ENCODE data around the gene F12.
"Not testable (repeated sequence)": the region's sequence is repeated elsewhere in the genome, so short reads cannot be mapped to it uniquely, and the experiment has no call there.

The F12 gene

DNA sequence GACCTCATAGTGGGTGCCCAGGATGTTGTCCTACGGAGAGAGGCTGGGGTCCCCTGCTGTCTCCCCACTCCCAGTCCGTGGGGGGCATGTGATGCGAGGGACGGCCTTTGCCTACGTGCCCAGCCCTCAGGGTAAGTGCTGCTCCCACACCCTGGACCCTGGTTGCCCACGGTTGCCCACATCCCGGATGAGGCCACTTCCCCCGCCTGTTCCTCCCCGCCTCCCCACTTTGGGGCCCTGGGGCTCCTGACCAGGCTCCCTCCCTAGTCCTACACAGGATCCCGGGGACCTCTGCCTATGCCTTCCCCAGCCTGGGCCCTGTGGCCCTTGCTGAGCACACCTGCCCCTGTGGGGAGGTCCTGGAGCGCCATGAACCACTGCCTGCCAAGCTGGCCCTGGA is 23.6 kb downstream of the F12 start:
- DNase-seq: no peak

DNA sequence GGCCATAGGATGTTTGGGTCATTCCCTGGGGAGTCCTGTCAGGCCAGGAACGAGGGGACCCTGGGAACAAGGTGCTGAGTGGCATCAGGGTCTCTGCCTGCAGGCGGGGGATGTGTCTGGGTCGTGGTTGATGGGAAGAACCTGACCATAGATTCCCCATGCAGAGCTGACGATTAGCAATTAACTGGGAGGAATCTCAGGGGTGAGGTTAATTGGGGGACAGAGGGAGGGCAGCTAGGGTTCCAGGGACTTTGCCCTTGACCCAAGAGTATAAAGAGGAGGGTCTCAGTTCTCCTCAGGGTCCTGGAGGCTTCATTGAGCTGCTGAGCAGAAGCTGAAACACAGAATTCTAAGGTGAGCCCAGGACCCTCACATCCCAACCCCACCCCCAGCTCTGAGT is 25.2 kb downstream of the F12 start, which contains the start of gene SLC34A1:
Gene SLC34A1 (plus strand): TSS at position 301 of the 400 bp plus-strand sequence. CDS start 1,308 bp downstream, outside the sequence.
- DNase-seq: no peak

DNA sequence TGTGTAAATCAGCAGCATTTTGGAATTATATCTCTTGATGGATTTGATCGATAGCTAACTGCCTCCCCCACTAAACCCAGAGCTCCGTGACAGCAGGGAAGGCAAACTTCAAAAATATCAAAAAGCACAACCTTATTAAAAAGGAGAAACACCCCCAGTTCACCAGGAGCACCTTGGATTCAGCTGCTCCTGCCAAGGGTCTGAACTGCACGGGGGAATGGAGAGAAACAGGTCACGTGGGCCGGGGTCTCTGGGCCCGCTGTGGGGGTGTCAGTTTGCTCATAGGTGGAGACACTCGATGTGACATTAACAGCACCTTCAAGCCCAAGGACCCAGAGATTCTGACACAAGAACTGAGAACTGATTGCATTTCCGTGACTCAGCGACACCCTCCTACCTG is 26.2 kb downstream of the F12 start:
- DNase-seq: no peak

DNA sequence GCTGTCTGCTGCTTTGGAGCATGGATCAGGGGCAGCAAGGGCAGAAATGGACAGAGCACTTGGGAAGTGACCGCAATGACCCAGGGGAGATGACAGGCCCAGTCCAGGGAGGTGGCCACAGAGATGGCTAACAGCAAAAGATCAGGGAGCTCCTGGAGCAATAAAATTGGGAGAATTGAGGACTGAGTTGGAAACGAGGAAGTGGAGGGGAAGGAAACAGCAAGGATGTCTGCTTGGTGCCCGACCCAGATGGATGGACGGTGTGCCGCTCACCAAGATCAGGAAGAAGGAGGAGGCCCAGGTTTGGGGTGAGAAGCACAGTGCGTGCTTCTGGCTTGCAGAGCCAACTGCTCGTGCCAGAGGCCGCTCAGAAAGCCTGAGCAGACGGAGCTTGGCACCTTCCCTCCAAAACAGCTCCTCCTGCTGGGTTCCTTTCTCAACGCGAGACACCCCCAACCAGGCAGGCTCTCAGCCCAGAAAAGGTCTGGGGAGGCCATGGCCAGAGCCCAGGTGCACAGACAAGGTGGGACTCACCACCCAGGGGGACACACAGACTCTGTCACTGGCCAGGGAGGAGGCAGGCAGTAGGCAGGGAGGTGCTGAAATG is 26.8 kb downstream of the F12 start:
- DNase-seq: peak; percentile 44 to 67

DNA sequence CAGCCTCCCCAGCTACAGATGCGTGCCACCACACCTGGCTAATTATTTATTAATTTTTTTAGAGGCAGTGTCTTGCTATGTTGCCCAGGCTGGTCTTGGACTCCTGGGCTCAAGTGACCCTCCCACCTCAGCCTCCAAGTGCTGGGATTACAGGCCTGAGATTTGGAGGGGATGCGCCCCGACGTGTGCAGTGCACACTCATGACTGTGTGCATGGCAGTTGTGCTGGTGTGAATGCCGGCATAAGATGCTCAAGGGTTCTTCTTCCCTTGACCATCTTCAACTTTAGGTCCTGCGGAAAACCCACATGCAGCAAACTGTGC is 28.6 kb downstream of the F12 start:
- DNase-seq: no peak

DNA sequence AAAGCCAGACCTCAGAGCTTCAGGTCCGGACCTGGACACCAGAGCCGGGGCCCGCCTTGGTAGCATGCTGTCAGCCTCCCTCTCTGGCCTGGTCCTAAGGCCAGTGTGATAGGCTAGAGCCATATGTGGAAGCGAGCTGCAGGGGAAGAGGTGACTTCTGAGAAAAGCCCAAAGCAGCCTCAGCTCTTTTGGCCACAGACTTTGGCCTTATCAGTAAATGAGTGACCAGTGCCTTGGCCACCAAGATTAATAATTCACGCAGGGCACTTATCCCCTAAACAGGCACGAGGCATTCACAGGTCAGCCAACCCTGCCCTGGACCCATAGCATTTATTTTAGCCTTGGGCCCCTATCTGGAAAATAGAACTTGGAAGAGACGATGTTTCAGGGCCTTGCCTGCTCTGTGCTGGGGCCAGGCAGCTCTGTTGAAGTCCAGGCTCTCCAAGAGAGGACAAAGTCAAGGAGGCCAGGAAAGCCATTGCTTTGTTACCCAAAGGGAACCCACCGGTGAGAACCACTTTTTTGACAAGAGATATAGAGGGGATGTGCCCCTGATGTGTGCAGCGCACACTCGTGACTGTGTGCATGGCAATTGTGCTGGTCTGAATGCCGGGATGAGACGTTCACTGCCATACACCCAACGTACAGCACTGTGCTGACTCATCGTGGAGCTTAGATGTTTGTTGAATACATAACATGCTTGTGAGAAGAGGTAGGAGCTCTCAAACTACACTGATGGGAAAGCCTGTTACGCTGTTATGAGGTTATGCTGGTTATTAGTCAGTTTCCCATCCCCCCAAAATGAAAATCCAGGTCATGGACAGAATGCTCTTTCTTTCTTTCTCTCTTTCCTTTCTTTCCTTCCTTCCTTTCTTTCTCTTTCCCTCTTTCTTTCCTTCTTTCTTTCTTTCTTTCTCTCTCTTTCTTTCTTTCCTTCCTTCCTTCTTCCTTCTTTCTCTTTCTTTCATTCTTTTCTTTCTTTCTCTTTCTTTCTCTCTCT is 30.2 kb downstream of the F12 start:
- DNase-seq: no peak

DNA sequence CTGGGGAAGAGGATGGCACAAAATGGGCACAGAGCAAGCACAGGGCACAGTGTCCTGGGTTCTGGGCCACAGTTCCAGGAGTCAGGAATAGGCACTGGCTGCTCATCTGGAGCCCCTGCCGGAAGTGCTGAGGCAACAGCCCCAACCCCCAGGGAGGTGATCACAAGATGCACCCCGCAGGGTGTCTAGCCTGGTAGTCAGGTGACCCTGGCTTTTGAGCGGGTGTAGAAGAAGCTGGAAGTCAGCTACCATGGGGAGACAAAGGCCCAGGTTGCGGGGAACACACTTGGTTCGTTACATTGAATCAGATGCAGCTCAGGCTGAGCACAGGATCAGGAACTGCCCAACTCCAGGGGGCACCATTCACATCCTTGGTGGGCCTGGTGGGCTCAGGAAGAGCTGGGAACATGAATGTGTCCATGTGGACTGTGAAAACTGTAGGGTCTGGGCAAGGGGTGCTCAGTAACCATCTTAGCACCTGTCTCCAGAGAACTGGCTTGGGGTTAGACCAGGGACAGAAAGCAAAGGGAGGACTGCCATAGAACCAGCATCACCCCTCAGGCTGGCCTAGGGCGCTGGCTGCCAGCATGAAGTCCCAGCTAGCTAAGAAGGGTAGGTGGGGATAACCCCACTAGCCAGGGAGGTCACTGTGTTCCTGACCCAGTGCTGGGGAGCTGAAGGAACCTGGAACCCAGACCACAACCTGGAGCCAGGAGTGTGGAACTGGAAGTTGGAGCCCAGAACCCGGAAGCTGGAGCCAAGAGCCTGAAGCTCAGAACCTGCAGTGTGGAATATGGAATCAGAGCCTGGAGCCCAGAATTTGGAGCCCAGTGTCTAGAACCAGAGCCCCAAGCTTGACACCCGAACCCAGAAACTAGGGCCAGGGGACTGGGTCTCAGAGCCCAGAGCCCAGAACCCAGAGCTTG is 31.2 kb downstream of the F12 start:
- no peak for DNase-seq

DNA sequence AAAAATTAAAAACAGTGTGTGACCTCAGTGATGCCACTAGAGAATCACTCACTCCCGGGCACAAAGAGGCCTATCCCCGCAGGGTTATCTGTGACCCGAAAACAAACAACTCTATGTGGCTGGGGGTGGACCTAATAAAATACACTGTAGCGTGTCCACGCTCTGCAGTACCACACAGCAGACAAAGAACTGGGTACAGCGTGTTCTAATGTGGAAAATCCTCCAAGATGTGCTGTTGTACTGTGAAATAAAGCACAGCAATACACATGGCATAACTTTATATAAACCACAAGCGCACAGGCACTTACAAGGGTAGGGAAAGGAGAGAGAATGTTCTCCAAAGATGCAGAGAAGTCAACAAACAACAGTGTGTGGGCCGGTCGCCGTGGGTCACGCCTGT is 33.3 kb downstream of the F12 start:
- DNase-seq: no peak

DNA sequence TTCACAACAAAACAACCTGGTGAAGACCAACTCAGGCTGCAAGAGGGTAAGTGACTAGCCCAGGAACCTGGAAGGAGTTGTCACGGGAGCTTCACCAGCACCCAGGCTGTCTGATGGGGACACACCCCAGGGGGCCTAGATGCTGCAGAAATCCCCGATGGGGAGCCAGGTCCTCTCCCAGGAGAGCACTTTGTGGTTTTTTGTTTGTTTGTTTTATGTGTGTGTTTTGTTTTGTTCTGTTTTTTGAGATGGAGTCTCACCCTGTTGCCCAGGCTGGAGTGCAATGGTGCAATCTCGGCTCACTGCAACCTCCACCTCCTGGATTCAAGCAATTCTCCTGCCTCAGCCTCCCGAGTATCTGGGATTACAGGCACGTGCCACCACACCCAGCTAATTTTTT is 33.8 kb downstream of the F12 start:
- not testable (repeated sequence) for DNase-seq

DNA sequence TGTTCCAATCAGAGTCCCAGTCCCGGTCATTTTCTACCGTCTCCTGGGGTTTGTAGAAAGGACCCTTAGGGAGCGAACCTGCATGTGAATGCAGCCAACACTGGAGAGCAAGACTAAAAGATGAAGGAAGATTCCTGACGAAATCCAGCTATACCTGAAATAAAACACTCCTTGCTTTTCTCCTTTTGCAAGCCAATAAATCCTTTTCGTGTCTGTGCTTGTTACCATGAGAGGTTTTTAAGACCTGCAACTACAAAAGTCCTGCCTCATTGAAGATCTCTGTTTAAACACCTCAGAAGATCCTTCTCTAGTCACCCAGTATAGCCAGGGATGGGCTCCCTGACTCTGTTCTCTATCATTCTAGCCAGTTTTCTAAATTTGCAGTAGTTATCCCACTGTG is 35.2 kb downstream of the F12 start:
- DNase-seq: no peak

DNA sequence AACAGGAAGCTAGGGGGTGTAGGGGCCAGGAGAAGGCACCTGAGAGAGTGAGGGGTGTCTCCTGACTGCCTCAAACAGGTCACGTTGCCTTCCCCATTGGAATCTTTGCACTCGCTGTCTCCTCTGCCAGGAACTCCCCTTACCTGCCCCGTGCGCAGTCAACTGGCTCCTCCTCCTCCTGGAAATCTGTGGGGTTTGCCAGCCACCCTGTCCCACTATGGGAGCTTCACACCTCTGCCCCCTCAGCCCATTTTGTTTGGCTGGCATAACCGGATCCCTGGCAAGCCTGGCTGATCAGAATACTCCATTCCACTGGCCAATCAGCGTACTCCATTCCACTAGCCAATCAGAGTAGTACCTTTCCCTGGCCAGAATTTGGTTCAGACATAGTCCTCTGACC is 35.6 kb downstream of the F12 start:
- no peak for DNase-seq

DNA sequence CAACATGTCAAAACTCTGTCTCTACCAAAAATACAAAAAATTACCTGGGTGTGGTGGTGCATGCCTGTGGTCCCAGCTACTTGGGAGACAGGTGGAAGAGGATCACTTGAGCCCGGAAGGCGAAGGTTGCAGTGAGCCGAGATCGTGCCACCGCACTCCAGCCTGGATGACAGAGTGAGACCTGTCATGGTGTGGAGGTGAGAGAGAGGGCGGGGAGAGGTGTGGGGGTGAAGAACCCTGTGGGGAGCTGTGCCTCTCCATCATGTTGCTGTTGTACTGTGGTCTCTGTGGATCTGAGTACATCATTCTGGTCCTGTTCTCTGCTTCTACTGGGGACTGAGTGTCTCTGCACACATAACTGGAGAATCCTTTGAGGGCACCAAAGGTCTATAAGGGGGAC is 36.5 kb downstream of the F12 start:
- no peak for DNase-seq

DNA sequence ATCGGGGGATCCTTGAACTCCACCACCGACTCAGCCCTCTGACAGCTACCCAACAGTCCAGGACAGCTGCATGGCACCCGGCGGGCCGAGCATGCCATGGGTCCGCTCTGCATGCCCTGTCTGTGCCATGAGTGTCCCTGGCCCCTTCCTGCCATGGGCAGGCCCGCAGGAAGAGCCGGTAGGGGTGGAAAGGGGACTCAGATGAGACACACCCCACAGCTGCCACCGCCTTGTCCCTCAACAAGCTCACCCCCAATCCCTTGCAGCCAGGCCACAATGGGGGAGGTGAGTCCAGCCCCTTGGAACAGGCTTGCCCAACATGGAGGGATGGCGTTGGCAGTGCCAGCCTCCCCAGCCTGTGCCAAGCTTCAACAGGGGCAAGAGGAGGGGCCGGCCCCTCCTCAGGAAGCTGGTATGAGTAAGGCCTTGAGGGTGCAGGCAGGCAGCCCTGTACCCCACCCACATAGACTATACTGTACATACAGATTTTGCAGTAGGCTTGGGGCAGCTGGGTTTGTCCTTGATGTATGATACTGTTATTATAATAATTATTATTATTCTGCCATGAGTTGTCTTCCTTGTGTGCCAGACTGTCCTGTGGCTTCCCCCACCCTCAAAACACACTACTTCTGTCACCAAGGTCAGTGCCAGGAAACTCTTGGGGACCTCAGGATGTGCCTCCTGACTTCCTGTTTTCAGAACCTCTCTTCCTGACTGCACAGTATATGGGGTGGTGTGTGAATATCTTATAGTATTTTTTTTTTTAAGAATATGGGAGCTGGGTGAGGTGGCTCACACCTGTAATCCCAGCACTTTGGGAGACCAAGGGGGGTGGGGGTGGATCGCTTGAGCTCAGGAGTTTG is 37.1 kb downstream of the F12 start:
- DNase-seq: no peak

DNA sequence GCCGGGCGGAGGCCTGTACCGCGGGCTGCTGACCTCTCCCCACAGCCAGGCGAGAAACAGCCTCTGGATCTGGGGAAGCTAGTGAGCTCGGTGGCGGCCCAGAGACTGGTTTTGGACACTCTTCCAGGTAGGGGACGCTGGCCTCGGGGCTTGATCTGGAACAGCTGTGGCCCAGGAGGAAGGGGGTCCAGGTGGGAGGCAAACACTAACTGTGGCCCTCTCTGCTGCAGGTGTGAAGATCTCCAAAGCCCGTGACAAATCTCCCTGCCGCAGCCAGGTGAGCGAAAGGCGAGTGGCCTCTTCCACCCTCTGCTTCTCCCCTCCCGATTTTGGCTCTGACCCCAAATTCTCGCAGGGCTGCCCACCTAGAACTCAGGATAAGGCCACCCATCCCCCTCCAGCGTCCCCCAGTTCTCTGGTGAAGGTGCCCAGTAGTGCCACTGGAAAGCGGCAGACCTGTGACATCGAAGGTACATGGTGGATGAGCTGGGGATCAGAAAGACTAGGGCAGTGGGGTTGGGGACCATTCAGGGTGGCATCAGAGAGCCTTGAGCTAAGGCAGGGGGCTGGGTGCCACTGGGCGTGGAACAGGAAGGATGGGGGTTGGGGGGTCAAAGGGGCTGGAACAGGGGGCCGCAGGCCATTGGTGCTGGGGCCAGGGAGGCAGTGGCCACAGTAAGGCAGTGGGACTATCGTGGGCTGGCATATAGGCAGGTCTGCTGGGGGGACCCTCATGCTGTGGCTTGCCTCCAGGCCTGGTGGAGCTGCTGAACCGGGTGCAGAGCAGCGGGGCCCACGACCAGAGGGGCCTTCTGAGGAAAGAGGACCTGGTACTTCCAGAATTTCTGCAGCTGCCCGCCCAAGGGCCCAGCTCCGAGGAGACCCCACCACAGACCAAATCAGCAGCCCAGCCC is 38.0 kb downstream of the F12 start:
- no peak for DNase-seq

DNA sequence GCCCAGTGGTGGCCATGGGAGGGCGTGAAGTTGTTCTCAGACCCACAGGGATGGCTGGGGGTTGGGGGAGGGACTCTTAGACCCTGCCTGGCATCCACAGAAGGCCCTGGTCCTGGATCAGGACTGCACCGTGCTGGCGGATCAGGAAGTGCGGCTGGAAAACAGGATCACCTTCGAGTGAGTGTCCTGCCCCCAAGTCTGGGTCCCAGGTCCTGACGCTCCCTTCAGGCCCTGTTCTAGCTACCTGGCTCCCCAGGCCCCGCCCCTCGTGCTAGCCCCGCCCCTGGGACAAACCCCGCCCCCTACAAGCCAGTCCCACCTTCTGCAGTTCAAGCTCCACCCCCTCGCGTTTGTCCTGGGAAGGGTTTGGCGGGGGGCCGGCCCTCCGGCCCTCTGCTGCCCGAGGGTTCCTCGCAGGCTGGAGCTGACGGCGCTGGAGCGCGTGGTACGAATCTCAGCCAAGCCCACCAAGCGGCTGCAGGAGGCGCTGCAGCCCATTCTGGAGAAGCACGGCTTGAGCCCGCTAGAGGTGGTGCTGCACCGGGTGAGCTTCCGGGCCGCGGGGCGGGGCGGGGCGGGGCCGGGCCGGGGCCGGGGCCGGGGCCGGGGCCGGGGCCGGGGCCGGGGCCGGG is 38.8 kb downstream of the F12 start:
- DNase-seq: no peak

DNA sequence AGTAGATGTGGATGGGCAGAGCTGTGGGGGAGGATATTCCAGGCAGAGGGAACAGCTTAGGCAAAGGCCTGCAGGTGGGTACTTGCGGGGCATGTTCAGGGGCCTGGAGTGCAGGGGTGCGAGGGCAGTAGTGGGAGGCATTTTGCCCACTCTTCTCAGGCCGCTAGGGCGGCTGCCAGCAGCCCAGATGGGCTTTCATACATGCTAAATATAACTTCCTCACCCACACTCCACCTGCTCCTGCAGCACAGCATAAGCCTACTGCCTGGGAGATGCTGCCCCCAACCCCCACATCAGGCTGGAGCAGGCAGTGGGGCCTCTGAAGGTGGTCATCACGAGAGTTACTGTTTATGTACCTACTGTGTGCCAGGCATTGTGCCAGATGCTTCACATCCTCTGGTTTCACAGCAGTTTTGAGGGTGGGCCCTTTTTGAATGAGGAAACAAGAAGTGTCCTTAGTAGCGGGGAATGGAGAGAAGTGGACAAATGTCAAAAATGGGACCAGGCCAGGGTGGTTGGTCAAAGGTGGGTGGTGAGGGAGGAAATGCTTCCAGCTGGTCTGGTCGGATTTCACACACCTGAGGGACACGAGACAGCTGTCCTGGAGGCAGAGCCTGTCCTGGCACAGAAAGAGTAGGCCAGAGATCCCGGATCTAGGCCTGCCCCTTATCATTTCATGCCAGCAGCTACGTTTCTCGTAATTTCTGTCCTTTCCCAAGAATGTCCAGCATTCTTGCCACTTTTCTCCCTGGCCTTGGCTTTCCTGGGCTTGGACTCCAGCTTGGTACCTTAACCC is 39.5 kb downstream of the F12 start:
- no peak for DNase-seq

DNA sequence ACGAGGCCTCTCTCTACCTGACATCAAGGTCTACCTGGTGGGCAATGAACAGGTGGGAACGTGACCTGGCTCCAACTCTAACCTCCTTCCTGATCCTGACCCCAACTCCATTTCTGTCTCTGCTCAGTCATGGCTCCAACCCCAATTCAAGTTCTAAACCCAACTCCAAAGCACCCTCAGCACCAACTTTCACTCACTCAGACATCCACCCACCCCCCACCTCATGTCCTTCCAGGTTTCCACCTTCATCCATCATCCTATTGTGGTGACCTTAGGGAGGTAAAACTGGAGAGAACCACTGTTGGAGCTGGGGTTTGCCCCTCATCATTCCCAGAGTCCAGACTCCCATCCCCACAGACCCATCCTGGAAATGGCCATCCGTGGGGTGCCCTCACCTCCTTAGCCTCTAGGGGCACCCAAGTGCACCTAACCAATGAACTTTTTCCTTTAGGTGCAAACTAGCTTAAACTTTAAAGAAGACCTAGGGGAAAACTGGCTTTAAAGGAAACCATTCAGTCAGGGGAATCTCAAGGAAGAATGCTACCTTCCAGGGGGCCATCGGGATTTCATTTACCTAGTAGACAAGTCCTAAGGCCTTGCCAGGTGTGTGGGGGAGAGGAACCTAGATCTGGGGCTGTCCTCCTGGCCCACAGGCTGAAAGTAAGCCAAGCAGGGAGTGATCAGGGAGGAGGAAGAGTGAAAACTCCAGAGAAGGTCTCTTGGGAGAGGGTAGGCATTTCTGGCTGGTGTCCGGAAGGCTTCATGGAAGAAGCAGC is 40.3 kb downstream of the F12 start:
- DNase-seq: no peak

DNA sequence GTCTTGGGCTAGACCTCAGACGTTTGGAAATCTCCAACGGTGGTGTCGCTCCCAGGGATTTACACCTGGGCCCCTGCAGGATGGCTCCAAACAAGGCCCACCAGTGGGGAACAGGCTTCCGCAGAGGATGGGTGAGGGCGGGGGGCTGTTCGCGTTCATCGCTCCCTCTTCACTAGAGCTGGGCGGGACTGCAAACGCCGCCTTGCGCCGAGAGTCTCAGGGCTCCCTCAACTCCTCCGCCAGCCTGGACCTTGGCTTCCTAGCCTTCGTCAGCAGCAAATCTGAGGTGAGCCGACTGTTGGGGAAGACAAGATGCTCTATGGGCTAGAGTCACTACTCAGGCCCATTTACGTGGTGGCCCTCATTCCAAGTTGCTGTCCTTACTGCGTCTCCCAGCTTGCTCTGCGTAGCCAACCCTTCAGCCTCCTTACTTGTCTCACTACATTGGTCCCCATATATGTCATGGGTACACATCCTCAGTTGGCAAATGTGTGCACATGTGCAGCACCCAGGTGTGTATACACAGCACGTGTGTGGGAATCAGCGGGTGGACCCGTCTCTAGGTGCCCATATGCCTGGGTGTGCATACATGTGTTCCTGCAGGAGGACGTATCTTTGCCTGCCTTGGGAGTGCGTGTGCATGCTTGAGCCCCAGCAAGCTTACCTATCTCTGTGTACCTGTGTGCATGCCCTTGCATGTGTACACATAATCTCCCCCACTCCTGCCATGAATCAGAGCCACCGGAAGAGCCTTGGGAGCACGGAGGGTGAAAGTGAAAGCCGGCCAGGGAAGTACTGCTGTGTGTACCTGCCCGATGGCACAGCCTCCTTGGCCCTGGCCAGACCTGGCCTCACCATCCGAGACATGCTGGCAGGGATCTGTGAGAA is 41.1 kb downstream of the F12 start:
- no peak for DNase-seq

All from cerebellar nuclear complex (tissue), 1 donor.